Body of pancreas (tissue), 4 donors: ENCODE data around the gene CCDC38.

ENCODE experiments used
- CTCF ChIP-seq, 7 experiments: fragments of 450-650 bp in 4 of 7; fragments of 200-600 bp in 3 of 7; sonication (generic) in 3 of 7; IDR thresholded peaks; one replicate each; pipeline ENCODE4 v1.5.1; 2016 to 2019; ENCODE audit warnings: antibody characterized with exemption in 7 of 7
- POLR2A ChIP-seq, 3 donors: fragments of 450-650 bp; IDR thresholded peaks; one replicate each; pipeline ENCODE4 v1.6.1; 2016; ENCODE audit warnings: antibody characterized with exemption in 3 of 3, mild to moderate bottlenecking in 2 of 3

- TF ChIP-seq CTCF (IDR thresholded peaks at IDR 0.05) (no peak), POLR2A (IDR thresholded peaks at IDR 0.05) (no peak)
Measured at GRCh38 chr12:95967301-95967700, 24.9 kb upstream of the CCDC38 start.
